ENCODE results near the gene POLD1.

POLD1 gene

GRCh38 chr19:50413096-50413495 lies 28.9 kb downstream of the POLD1 start:
- POLR2A ChIA-PET = no interaction called here
- DNase-seq (ENCODE audit: low read depth, low spot score) = no peak
- CTCF ChIA-PET = interaction anchor here (0.9 to 1.2 kb wide), 3 partner anchors 15 to 56 kb away, joined by 3 read pairs; no protein-coding TSS in a partner anchor
- no peak overlapping the region for H3K4me3 ChIP-seq (ENCODE audit: low read depth, low read length)
- no peak for TF ChIP-seq CTCF (IDR thresholded peaks at IDR 0.05; ENCODE audit: insufficient read depth, low read length, missing control alignments)

- POLR2A ChIA-PET = no interaction called here
- TF ChIP-seq CTCF (IDR thresholded peaks at IDR 0.05; ENCODE audit: insufficient read depth, low read length, missing control alignments) = no peak
- no peak overlapping the region for H3K4me3 ChIP-seq (ENCODE audit: low read depth, low read length)
- DNase-seq (ENCODE audit: low read depth, low spot score) = no peak
- CTCF ChIA-PET = interaction anchor here (0.9 to 1.4 kb wide), 3 partner anchors 11 to 56 kb away, joined by 3 read pairs; no protein-coding TSS in a partner anchor
Measured at GRCh38 chr19:50413531-50413930, 29.4 kb downstream of the POLD1 start.

- ChIA-PET CTCF (interaction anchor here (0.8 to 1.8 kb wide), 11 partner anchors 9 to 58 kb away, joined by 3 to 9 read pairs (median 4); no protein-coding TSS in a partner anchor), POLR2A (interaction anchor here (0.6 kb wide), 1 partner anchor 15 kb away, joined by 3 read pairs; no protein-coding TSS in a partner anchor)
- DNase-seq (ENCODE audit: low read depth, low spot score) = no peak
- TF ChIP-seq CTCF (IDR thresholded peaks at IDR 0.05; ENCODE audit: insufficient read depth, low read length, missing control alignments) = peak; percentile 92
- H3K4me3 ChIP-seq (ENCODE audit: low read depth, low read length) = no peak overlapping the region
Measured at GRCh38 chr19:50414864-50415660, 30.9 kb downstream of the POLD1 start.

GRCh38 chr19:50415661-50416033 lies 31.5 kb downstream of the POLD1 start:
- DNase-seq (ENCODE audit: low read depth, low spot score) = no peak
- no peak overlapping the region for H3K4me3 ChIP-seq (ENCODE audit: low read depth, low read length)
- no peak for TF ChIP-seq CTCF (IDR thresholded peaks at IDR 0.05; ENCODE audit: insufficient read depth, low read length, missing control alignments)
- CTCF ChIA-PET = interaction anchor here (0.8 to 1.8 kb wide), 10 partner anchors 9 to 58 kb away, joined by 3 to 9 read pairs (median 4); no protein-coding TSS in a partner anchor
- POLR2A ChIA-PET = interaction anchor here (0.6 kb wide), 1 partner anchor 15 kb away, joined by 3 read pairs; no protein-coding TSS in a partner anchor

GRCh38 chr19:50416034-50416977 lies 32.2 kb downstream of the POLD1 start:
- CTCF ChIA-PET = interaction anchor here (0.8 to 1.8 kb wide), 8 partner anchors 8 to 59 kb away, joined by 3 to 9 read pairs (median 6); no protein-coding TSS in a partner anchor

More at GRCh38 chr19:50416034-50416977, 32.2 kb downstream of the POLD1 start:
- POLR2A ChIA-PET = no interaction called here
- TF ChIP-seq CTCF (IDR thresholded peaks at IDR 0.05; ENCODE audit: insufficient read depth, low read length, missing control alignments) = no peak
- H3K4me3 ChIP-seq (ENCODE audit: low read depth, low read length) = no peak overlapping the region
- DNase-seq (ENCODE audit: low read depth, low spot score) = no peak

Data from AG04449 (cell line).